GM19467 (cell line): Measurements from ENCODE around the gene ATG5.

Experiments used
- ATAC-seq: cut with Tn5 transposase; IDR thresholded peaks from one replicate; pipeline ENCODE4 v1.9.1; 2021; ENCODE audit warnings: mild to moderate bottlenecking, moderate library complexity; ENCODE audit not compliant: unreplicated experiment

Gene ATG5

GRCh38 chr6:106226676-106227075 lies 98.9 kb downstream of the ATG5 start:
- no peak for ATAC-seq

DNA sequence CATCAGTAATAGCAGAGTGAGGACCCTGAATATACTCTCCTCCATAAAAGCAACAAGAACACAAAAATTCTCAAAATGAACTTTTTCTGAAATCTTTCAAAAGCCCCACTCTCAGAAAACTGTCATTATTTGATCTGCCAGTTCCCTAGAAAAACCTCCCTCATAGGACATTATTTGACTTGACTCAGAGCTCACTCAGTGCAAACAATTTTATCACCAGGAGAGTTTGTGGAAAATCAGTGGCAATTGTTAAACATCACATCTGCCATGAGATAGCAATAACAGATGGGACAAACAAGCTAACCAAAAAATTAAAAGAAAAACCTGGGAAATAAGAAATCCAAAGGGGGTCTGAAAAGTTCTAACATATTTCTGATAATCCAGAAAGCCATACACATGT lies 100.0 kb downstream of the ATG5 start:
- no peak for ATAC-seq

GRCh38 chr6:106223300-106223930 lies 102.1 kb downstream of the ATG5 start:
- ATAC-seq, result peak; percentile 66

DNA sequence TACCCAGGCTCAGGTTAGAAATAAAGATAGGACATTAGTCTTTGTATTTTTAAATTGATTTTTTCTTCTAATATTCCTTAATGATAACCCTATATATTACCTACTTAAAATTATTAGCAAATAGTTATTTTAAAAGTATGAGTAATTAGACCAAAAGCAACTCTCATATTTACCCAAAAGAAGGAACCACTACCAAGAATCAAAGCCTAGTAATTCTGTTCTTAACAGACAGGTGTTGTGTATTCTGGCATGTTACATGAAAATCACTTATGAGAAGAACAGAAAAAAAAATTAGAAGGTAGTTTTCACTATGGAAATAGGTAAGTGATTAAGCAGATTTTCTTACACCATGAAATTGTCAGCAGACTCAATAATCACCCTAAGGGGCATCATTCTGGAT lies 105.1 kb downstream of the ATG5 start:
- ATAC-seq, result peak; percentile 54

- ATAC-seq, result no peak
These were observed 109.0 kb downstream of the ATG5 start for GRCh38 chr6:106216527-106216926.

DNA sequence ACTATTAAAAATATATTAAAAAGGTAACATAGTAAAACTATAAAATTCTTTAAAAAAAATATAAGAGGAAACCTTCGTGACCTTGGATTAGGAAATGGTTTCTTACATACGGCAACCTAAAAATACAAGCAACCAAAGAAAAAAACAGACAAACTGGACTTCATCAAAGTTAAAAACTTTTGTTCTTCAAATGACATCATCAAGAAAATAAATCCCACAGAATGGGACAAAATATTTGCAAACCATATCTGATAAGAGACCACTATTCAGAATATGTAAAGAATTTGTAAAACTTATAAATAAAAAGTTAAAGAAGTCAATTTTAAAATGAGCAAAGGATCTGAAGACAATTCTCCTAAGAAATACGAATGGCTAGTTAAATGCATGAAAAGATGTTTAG lies 110.0 kb downstream of the ATG5 start:
- no peak for ATAC-seq

- no peak for ATAC-seq
These were observed 111.0 kb downstream of the ATG5 start for GRCh38 chr6:106214531-106214930.

DNA sequence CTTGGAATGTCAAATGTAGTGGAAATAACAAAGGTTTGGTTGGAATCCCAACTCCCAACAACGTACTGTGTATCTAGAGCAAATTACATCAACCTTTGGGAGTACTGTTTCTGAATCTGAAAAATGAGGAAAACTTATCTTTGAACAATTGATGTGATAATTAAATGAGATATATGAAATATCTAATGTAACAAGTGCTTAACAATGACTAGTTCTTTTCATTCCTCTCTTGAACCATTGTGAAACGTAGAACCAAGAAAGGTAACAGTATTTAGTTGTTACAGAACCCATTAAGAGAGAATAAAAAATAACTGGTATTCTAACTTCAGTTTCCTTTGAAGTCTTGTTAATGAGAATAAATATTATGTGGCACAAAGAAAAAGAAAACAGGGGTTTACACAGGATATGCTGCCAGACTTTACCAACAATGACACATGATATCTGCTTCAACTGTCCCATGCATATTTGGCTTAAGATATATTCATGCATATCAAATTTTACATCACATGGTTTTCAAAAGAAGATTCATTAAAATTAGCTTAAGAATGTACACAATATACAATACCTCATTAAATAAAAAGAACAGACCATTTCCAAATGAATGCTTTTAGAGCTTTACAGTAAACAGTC lies 111.8 kb downstream of the ATG5 start:
- no peak for ATAC-seq

- ATAC-seq, result no peak
These were observed 113.0 kb downstream of the ATG5 start for GRCh38 chr6:106212576-106212975.

DNA sequence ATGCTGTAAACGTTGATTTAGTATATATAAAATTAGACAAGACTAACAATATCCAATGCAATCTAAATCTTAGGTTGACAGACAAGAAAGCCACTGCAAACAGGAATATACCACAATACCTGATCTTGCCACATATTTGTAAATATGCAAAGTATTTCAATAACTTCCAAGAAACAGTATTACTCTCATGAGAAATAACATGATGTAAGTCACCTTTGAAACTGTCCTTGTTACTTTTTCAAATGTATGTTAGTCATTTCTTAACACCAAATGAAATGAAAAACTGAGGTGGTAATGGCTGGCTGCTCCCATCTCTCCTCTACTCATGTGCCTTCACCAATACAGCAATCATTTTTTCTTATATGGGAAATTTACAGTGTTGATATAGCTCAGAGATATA lies 118.7 kb downstream of the ATG5 start:
- peak; percentile 43 for ATAC-seq

DNA sequence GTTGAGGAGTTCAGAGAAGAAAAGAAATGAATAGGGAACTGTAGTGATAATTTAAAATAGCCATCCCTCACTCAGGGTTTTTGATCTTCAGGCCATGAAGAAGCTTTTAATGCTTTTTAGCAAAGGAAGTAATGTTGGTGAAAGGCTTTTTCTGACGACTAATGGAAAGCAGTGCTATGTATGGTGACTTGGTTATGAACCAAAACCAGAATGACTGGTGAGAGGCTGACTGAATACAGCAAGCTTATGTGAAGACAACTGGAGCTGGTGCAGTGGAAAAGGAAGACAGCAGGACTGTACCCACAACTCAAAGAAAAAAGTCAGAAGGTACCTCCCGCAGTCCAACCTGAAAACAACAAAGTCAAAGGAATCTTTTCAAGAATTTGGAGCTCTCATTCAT lies 120.6 kb downstream of the ATG5 start:
- no peak for ATAC-seq

DNA sequence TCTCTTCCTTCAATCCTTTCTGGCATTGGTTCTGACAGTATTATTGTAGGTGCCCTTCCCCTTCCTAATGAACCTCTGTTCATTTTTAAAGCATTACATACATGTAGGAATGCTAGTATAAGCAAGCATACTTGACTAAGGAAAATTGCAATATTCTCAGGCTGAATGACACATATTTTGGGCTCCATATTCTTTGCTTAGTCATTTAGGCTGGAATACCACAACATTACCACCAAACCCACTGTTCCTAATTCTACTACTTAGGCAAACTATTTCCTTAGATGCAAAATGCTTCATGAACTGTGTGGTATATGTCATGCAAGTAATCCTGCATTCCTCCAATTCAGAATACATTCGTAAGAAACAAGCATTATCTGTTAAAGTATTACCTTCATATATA lies 125.6 kb downstream of the ATG5 start:
- ATAC-seq, result no peak

DNA sequence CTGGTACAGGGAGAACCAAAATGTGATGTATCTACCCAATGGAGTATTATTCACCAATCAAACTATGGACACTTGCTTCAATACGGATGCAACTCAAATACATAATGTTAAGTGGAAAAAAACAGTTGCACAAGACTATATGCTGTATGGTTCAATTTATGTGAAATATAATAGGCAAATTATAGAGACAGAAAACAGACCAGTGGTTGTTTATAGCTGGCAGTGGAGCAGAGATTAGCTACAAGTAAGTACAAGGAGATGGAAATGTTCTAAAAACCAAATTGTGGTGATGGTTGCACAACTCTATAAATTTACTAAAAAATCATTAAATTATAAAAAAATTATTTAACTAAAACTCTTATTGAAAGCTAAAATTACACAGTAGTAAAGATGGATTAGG lies 126.2 kb downstream of the ATG5 start:
- no peak for ATAC-seq

- ATAC-seq, result no peak
These were observed 128.1 kb downstream of the ATG5 start for GRCh38 chr6:106197441-106197840.

- ATAC-seq, result no peak
These were observed 130.3 kb downstream of the ATG5 start for GRCh38 chr6:106194949-106195921.

DNA sequence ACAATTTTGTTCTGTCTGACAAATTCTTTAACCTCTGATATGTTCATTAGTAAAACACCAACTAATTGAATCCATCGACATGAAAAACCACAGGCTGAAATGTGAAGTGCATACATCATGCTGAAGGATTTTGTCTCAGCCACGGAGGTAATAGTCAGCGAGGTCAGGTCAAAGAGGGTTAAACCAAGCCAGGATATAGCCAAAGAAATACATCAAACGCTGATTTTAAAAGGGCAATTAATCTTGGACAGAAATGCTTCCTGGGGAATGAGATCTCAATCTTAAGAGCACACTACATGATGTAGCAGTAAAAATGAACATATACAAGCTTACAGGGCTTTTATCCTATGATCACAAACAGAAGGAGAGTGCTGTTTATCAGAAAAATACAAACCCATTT lies 132.7 kb downstream of the ATG5 start:
- no peak for ATAC-seq

DNA sequence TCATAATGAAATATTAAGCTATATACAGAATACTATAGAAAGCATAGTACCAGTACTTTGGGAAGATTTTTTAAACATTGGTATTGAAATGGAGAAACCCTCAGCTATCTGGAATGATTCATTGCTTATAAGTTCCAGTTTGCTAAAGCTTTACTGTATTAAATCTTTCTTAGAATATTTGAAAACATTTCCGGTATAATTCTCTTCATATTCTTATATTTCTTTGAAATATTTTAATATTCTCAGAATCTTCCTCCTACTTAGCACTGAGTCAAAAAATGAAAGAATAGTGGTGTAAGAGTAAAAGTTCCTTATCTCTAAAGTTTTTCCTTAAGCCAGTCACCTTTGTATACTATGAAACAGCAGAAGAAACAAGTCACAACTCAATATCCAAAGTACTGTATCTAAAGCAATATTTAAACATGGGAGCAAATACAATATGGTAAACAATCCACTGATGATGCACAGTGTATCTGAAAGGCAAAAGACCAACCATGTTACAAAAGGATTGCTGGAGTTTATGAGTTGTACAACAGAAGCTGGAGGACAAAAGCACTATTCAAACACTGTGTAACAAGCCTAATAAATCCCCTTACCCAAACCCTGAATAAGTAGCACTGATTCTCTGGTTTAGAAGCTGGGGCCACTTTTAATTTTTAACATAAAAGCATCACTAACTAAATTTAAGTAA lies 137.3 kb downstream of the ATG5 start:
- ATAC-seq, result no peak

GRCh38 chr6:106187424-106187982 lies 138.1 kb downstream of the ATG5 start:
- no peak for ATAC-seq

DNA sequence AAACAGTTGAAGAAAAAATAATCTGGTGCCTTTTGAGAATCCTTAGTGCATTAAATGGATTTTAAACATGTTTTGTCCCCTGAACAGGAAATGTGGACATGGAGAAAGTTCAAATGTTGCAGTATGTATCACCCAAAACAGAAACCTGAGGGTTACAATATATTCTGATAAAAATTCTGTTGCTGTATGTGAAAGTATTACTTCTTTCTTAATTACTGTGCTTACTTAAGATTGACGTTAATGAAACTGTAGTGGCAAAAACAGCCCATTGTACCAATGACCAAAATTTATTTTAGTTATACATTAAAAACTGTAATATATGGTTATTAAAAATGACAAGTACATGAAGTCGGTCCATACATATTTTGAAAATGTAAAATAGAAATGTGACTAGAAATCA lies 138.8 kb downstream of the ATG5 start:
- ATAC-seq, result no peak

- no peak for ATAC-seq
These were observed 139.4 kb downstream of the ATG5 start for GRCh38 chr6:106186172-106186571.

- ATAC-seq, result no peak
These were observed 139.9 kb downstream of the ATG5 start for GRCh38 chr6:106185615-106186014.
